GM12874 (cell line): ENCODE measurements around the gene ANKFY1.

ENCODE experiments used
- CTCF ChIP-seq: IDR thresholded peaks from 2 replicates; pipeline ENCODE4 v1.5.1; 2011; ENCODE audit warnings: low read depth, mild to moderate bottlenecking, control low read depth, low read length, moderate library complexity; ENCODE audit not compliant: insufficient read depth

ANKFY1 gene

GRCh38 chr17:4229627-4230541, 33.9 kb downstream of the ANKFY1 start:
- TF ChIP-seq CTCF, result no peak

- no peak for TF ChIP-seq CTCF
Measured at GRCh38 chr17:4221899-4222659, 41.7 kb downstream of the ANKFY1 start.

GRCh38 chr17:4221163-4221562, 42.6 kb downstream of the ANKFY1 start:
- no peak for TF ChIP-seq CTCF

- no peak for TF ChIP-seq CTCF
Measured at GRCh38 chr17:4220655-4221054, 43.1 kb downstream of the ANKFY1 start.

- TF ChIP-seq CTCF, result no peak
Measured at GRCh38 chr17:4219241-4219640, 44.5 kb downstream of the ANKFY1 start.

- TF ChIP-seq CTCF, result no peak
Measured at GRCh38 chr17:4215882-4216570, 47.8 kb downstream of the ANKFY1 start.

GRCh38 chr17:4214157-4214556, 49.6 kb downstream of the ANKFY1 start:
- no peak for TF ChIP-seq CTCF
